ENCODE measurements around the gene MTAP.
"Not testable (repeated sequence)": the region's sequence is repeated elsewhere in the genome, so short reads cannot be mapped to it uniquely, and the experiment has no call there.

Gene MTAP

GRCh38 chr9:21945606-21946005 is 143.2 kb downstream of the MTAP start:
- H3K9me3 ChIP-seq (ENCODE audit: insufficient read depth, low read length, severe bottlenecking): no peaks in the 10 kb centered on the region
- no peak overlapping the region for H3K4me3 ChIP-seq (ENCODE audit: low read depth in 1 of 2, low read length in 2 of 2)
- H3K4me1 ChIP-seq (ENCODE audit: insufficient read depth, low read length): no peaks in the 10 kb centered on the region
- no peak overlapping the region for H3K4me2 ChIP-seq (ENCODE audit: insufficient read depth, low read length)
- no peak overlapping the region for H3K27ac ChIP-seq (ENCODE audit: low read length)
- H3K36me3 ChIP-seq (ENCODE audit: insufficient read depth, low read length): no peaks in the 10 kb centered on the region
- no peaks in the 10 kb centered on the region for H3K79me2 ChIP-seq (ENCODE audit: insufficient read depth, low read length)
- H3K27me3 ChIP-seq (ENCODE audit: insufficient read depth, low read length, poor library complexity): no peaks in the 10 kb centered on the region
- no peak overlapping the region for H2AFZ ChIP-seq (ENCODE audit: low read depth, low read length)
- TF ChIP-seq EZH2 (IDR thresholded peaks at IDR 0.05; ENCODE audit: borderline replicate concordance, low read depth, low read length, severe bottlenecking): no peak
- TF ChIP-seq, protein P1, sequence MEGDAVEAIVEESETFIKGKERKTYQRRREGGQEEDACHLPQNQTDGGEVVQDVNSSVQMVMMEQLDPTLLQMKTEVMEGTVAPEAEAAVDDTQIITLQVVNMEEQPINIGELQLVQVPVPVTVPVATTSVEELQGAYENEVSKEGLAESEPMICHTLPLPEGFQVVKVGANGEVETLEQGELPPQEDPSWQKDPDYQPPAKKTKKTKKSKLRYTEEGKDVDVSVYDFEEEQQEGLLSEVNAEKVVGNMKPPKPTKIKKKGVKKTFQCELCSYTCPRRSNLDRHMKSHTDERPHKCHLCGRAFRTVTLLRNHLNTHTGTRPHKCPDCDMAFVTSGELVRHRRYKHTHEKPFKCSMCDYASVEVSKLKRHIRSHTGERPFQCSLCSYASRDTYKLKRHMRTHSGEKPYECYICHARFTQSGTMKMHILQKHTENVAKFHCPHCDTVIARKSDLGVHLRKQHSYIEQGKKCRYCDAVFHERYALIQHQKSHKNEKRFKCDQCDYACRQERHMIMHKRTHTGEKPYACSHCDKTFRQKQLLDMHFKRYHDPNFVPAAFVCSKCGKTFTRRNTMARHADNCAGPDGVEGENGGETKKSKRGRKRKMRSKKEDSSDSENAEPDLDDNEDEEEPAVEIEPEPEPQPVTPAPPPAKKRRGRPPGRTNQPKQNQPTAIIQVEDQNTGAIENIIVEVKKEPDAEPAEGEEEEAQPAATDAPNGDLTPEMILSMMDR (IDR thresholded peaks at IDR 0.05; ENCODE audit: borderline replicate concordance, extremely low read depth, low read length, poor library complexity, severe bottlenecking): no peak
- H3K9ac ChIP-seq (ENCODE audit: low read depth, low read length): no peak overlapping the region
- no peak for ATAC-seq (ENCODE audit: insufficient read depth, low read depth)
- DNase-seq: no peak
- H4K20me1 ChIP-seq (ENCODE audit: insufficient read depth, low read length): no peaks in the 10 kb centered on the region

- no peak overlapping the region for H3K9ac ChIP-seq (ENCODE audit: low read depth, low read length)
- no peak for DNase-seq
- H3K27me3 ChIP-seq (ENCODE audit: insufficient read depth, low read length, poor library complexity): no peaks in the 10 kb centered on the region
- no peak overlapping the region for H3K4me2 ChIP-seq (ENCODE audit: insufficient read depth, low read length)
- no peak for TF ChIP-seq EZH2 (IDR thresholded peaks at IDR 0.05; ENCODE audit: borderline replicate concordance, low read depth, low read length, severe bottlenecking)
- TF ChIP-seq, protein P1 (IDR thresholded peaks at IDR 0.05; ENCODE audit: borderline replicate concordance, extremely low read depth, low read length, poor library complexity, severe bottlenecking): no peak
- H3K36me3 ChIP-seq (ENCODE audit: insufficient read depth, low read length): no peaks in the 10 kb centered on the region
- no peaks in the 10 kb centered on the region for H4K20me1 ChIP-seq (ENCODE audit: insufficient read depth, low read length)
- H3K27ac ChIP-seq (ENCODE audit: low read length): no peak overlapping the region
- H3K4me3 ChIP-seq (ENCODE audit: low read depth in 1 of 2, low read length in 2 of 2): no peak overlapping the region
- H2AFZ ChIP-seq (ENCODE audit: low read depth, low read length): no peak overlapping the region
- no peaks in the 10 kb centered on the region for H3K9me3 ChIP-seq (ENCODE audit: insufficient read depth, low read length, severe bottlenecking)
- H3K79me2 ChIP-seq (ENCODE audit: insufficient read depth, low read length): no peaks in the 10 kb centered on the region
- no peaks in the 10 kb centered on the region for H3K4me1 ChIP-seq (ENCODE audit: insufficient read depth, low read length)
- ATAC-seq (ENCODE audit: insufficient read depth, low read depth): no peak
Measured at GRCh38 chr9:21958833-21959232, 156.4 kb downstream of the MTAP start.

DNA sequence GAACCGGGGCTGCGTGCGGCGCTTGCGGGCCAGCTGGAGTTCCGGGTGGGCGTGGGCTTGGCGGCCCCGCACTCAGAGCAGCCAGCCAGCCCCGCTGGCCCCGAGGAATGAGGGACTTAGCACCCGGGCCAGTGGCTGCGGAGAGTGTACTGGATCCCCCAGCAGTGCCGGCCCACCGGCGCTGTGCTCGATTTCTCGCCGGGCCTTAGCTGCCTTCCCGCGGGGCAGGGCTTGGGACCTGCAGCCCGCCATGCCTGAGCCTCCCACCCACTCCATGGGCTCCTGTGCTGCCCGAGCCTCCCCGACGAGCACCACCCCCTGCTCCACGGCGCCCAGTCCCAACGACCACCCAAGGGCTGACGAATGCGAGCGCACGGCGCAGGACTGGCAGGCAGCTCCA is 156.8 kb downstream of the MTAP start:
- not testable (repeated sequence) for H2AFZ ChIP-seq (ENCODE audit: low read depth, low read length); ATAC-seq (ENCODE audit: insufficient read depth, low read depth)

DNA sequence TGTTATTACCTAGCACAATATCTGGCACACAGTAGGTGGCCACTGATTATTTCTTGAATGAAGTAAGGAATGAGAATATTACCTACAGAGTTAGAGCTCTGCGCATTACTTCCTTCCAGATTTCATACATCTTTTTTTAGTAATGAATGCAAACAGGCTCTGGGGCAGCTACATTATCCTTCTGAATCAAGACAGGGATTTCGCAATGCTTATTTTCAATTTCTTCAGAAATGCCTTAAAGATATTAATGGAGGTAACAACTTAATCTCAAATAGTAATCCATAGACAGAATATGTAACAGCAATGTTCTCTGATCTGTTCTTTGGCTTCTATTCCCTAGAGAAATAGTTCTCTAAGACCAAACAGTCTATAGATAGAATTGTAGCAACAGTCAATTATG is 159.1 kb downstream of the MTAP start:
- no peak overlapping the region for H3K4me2 ChIP-seq (ENCODE audit: insufficient read depth, low read length)
- H4K20me1 ChIP-seq (ENCODE audit: insufficient read depth, low read length): no peaks in the 10 kb centered on the region
- H3K9ac ChIP-seq (ENCODE audit: low read depth, low read length): no peak overlapping the region
- no peaks in the 10 kb centered on the region for H3K9me3 ChIP-seq (ENCODE audit: insufficient read depth, low read length, severe bottlenecking)
- no peak overlapping the region for H2AFZ ChIP-seq (ENCODE audit: low read depth, low read length)
- TF ChIP-seq EZH2 (IDR thresholded peaks at IDR 0.05; ENCODE audit: borderline replicate concordance, low read depth, low read length, severe bottlenecking): no peak
- TF ChIP-seq, protein P1 (IDR thresholded peaks at IDR 0.05; ENCODE audit: borderline replicate concordance, extremely low read depth, low read length, poor library complexity, severe bottlenecking): no peak
- no peaks in the 10 kb centered on the region for H3K4me1 ChIP-seq (ENCODE audit: insufficient read depth, low read length)
- H3K4me3 ChIP-seq (ENCODE audit: low read depth in 1 of 2, low read length in 2 of 2): no peak overlapping the region
- no peaks in the 10 kb centered on the region for H3K79me2 ChIP-seq (ENCODE audit: insufficient read depth, low read length)
- DNase-seq (no peak), ATAC-seq (ENCODE audit: insufficient read depth, low read depth) (no peak)
- peaks cover 7% of the 10 kb centered on the region for H3K36me3 ChIP-seq (ENCODE audit: insufficient read depth, low read length)
- no peak overlapping the region for H3K27ac ChIP-seq (ENCODE audit: low read length)
- H3K27me3 ChIP-seq (ENCODE audit: insufficient read depth, low read length, poor library complexity): no peaks in the 10 kb centered on the region

More for the DNA sequence above, 156.8 kb downstream of the MTAP start:
- not testable (repeated sequence) for H3K9me3 ChIP-seq (ENCODE audit: insufficient read depth, low read length, severe bottlenecking); DNase-seq; H3K27ac ChIP-seq (ENCODE audit: low read length); H3K9ac ChIP-seq (ENCODE audit: low read depth, low read length); H3K4me2 ChIP-seq (ENCODE audit: insufficient read depth, low read length); H3K36me3 ChIP-seq (ENCODE audit: insufficient read depth, low read length); H4K20me1 ChIP-seq (ENCODE audit: insufficient read depth, low read length); H3K4me3 ChIP-seq (ENCODE audit: low read depth in 1 of 2, low read length in 2 of 2); H3K4me1 ChIP-seq (ENCODE audit: insufficient read depth, low read length); H3K79me2 ChIP-seq (ENCODE audit: insufficient read depth, low read length); H3K27me3 ChIP-seq (ENCODE audit: insufficient read depth, low read length, poor library complexity)
